Measurements from ENCODE around the gene MS4A8.

DNA sequence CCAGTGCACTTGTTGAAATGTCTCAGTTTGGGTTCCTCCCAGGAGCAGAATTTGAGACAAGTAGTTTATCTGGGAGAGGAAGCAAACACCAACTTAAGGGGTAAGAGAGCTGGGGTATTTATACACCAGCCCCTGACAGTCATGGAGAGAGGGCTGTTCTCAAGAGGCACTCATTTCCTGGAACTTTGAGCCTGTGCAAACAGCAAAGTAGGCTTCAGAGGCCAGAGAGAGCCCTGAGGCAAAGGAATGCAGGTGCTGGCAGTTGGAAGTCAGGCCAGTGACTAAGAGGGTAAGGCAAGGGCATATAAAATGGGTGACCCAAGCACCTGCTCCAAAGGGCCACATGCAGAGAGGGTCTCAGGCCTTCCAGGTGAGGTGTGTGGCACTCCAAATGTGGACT, 41.2 kb downstream of the MS4A8 start:
- TF ChIP-seq ZNF138 (CRISPR knock-in tag; IDR thresholded peaks at IDR 0.05; ENCODE audit: low read depth) (no peak), ZFP36 (IDR thresholded peaks at IDR 0.05; ENCODE audit: borderline replicate concordance, low read depth, low read length, partially characterized antibody) (no peak), DPF2 (CRISPR knock-in tag; IDR thresholded peaks at IDR 0.05; ENCODE audit: borderline replicate concordance, low read depth) (no peak), ZNF850 (CRISPR knock-in tag; conservative IDR thresholded peaks at IDR 0.05) (no peak), SP2 (CRISPR knock-in tag; IDR thresholded peaks at IDR 0.05) (no peak), ZBTB7A (CRISPR knock-in tag; IDR thresholded peaks at IDR 0.05) (no peak), SIN3A (IDR thresholded peaks at IDR 0.05; ENCODE audit: borderline replicate concordance, low read depth, low read length) (no peak), GFI1 (CRISPR knock-in tag; IDR thresholded peaks at IDR 0.05; ENCODE audit: borderline replicate concordance) (no peak), ZNF431 (CRISPR knock-in tag; IDR thresholded peaks at IDR 0.05; ENCODE audit: borderline replicate concordance, low read depth) (no peak), POLR2AphosphoS2 (IDR thresholded peaks at IDR 0.05; ENCODE audit: low read depth, low read length) (no peak)
- TF ChIP-seq, protein P1, sequence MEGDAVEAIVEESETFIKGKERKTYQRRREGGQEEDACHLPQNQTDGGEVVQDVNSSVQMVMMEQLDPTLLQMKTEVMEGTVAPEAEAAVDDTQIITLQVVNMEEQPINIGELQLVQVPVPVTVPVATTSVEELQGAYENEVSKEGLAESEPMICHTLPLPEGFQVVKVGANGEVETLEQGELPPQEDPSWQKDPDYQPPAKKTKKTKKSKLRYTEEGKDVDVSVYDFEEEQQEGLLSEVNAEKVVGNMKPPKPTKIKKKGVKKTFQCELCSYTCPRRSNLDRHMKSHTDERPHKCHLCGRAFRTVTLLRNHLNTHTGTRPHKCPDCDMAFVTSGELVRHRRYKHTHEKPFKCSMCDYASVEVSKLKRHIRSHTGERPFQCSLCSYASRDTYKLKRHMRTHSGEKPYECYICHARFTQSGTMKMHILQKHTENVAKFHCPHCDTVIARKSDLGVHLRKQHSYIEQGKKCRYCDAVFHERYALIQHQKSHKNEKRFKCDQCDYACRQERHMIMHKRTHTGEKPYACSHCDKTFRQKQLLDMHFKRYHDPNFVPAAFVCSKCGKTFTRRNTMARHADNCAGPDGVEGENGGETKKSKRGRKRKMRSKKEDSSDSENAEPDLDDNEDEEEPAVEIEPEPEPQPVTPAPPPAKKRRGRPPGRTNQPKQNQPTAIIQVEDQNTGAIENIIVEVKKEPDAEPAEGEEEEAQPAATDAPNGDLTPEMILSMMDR (CRISPR knock-in tag; IDR thresholded peaks at IDR 0.05) = no peak
- TF ChIP-seq, protein P2, sequence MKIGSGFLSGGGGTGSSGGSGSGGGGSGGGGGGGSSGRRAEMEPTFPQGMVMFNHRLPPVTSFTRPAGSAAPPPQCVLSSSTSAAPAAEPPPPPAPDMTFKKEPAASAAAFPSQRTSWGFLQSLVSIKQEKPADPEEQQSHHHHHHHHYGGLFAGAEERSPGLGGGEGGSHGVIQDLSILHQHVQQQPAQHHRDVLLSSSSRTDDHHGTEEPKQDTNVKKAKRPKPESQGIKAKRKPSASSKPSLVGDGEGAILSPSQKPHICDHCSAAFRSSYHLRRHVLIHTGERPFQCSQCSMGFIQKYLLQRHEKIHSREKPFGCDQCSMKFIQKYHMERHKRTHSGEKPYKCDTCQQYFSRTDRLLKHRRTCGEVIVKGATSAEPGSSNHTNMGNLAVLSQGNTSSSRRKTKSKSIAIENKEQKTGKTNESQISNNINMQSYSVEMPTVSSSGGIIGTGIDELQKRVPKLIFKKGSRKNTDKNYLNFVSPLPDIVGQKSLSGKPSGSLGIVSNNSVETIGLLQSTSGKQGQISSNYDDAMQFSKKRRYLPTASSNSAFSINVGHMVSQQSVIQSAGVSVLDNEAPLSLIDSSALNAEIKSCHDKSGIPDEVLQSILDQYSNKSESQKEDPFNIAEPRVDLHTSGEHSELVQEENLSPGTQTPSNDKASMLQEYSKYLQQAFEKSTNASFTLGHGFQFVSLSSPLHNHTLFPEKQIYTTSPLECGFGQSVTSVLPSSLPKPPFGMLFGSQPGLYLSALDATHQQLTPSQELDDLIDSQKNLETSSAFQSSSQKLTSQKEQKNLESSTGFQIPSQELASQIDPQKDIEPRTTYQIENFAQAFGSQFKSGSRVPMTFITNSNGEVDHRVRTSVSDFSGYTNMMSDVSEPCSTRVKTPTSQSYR (CRISPR knock-in tag; IDR thresholded peaks at IDR 0.05; ENCODE audit: borderline replicate concordance) = no peak
- TF ChIP-seq, protein P3, sequence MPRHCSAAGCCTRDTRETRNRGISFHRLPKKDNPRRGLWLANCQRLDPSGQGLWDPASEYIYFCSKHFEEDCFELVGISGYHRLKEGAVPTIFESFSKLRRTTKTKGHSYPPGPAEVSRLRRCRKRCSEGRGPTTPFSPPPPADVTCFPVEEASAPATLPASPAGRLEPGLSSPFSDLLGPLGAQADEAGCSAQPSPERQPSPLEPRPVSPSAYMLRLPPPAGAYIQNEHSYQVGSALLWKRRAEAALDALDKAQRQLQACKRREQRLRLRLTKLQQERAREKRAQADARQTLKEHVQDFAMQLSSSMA (CRISPR knock-in tag; IDR thresholded peaks at IDR 0.05) = no peak
- TF ChIP-seq, protein P4, sequence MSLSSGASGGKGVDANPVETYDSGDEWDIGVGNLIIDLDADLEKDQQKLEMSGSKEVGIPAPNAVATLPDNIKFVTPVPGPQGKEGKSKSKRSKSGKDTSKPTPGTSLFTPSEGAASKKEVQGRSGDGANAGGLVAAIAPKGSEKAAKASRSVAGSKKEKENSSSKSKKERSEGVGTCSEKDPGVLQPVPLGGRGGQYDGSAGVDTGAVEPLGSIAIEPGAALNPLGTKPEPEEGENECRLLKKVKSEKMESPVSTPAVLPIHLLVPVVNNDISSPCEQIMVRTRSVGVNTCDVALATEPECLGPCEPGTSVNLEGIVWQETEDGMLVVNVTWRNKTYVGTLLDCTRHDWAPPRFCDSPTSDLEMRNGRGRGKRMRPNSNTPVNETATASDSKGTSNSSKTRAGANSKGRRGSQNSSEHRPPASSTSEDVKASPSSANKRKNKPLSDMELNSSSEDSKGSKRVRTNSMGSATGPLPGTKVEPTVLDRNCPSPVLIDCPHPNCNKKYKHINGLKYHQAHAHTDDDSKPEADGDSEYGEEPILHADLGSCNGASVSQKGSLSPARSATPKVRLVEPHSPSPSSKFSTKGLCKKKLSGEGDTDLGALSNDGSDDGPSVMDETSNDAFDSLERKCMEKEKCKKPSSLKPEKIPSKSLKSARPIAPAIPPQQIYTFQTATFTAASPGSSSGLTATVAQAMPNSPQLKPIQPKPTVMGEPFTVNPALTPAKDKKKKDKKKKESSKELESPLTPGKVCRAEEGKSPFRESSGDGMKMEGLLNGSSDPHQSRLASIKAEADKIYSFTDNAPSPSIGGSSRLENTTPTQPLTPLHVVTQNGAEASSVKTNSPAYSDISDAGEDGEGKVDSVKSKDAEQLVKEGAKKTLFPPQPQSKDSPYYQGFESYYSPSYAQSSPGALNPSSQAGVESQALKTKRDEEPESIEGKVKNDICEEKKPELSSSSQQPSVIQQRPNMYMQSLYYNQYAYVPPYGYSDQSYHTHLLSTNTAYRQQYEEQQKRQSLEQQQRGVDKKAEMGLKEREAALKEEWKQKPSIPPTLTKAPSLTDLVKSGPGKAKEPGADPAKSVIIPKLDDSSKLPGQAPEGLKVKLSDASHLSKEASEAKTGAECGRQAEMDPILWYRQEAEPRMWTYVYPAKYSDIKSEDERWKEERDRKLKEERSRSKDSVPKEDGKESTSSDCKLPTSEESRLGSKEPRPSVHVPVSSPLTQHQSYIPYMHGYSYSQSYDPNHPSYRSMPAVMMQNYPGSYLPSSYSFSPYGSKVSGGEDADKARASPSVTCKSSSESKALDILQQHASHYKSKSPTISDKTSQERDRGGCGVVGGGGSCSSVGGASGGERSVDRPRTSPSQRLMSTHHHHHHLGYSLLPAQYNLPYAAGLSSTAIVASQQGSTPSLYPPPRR (CRISPR knock-in tag; IDR thresholded peaks at IDR 0.05; ENCODE audit: borderline replicate concordance) = no peak
